Posterior vena cava (tissue), 2 donors: ENCODE measurements around the gene CR1. TPM values are rescaled to one million over a fixed set of nuclear protein-coding genes. Genes with fewer than 3 reads are reported as not detected.
"Not testable (repeated sequence)": the region's sequence is repeated elsewhere in the genome, so short reads cannot be mapped to it uniquely, and the experiment has no call there.

Experiments used
- DNase-seq: peaks from one replicate; pipeline ENCODE4 v3.0.0-alpha.2; 2020; ENCODE audit warnings: low spot score
- intact Hi-C, 2 donors: fragments of 100-400 bp; cut with DNase I; formaldehyde crosslinking; loops; one replicate each; pipeline versions ENCODE4 v1.14.1 to v1.14.2; 2022 to 2023
- total RNA-seq, 2 donors: library from RNA; stranded (reverse); fragmentation: NEBNext Ultra II Directional; extraction: Animal tissue kit (Norgen Biotek cat#: 25700); gene quantifications; one replicate each; pipeline ENCODE4 v1.2.1, GENCODE V29; 2021
- donor health status: DM: yes; HTN: yes; CAD: no.
- donor health status: DM: yes; HTN: yes; CAD: no.

CR1 gene
- total RNA-seq, 2 donors from 2014 or later = 6.3 to 23.0 TPM

DNA sequence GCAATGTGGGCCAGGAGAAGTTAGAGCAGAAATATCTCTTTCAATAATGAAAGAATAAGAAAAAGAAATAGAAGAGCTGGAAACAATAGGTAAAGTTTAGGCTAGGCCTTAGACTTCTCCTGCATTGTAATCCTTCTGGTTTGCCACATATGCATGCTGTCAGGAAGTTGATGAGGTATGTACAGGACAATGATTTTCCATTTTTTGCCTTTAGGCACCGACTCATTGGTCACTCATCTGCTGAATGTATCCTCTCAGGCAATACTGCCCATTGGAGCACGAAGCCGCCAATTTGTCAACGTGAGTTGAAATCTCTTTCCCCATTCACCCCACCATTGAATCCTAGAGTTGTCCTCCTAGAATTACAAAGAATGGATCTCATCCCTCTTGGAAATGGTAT, 79.4 kb downstream of the CR1 start:
- DNase-seq, intact Hi-C loops: not testable (repeated sequence)

DNA sequence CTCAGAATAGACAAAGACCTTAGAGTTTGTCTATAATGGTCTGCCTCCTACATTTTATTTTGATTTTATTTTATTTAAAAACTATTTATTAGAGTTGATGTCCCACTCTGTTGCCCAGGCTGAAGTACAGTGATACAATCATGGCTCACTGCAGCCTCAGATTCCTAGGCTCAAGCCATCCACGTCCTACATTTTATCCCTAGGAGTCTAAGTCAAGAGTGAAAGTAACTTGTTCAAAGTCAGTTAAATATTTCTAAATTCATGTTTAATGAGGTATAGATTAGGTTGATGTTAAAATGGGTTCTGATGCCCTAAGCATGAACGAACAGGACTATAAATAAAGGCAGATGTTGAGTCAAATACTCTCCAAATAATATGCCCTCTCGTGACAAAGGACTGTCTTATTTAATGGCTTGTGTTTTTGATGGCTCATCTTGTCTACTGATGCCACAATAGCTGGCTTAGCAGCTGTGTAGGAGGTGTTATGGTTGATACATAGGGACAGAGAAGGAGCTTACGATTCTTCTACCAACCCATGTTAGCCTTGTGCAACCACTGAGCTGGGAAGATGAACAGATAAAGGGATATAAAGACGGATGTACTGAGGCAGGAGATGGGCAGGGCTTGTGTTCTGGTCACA, 83.0 kb downstream of the CR1 start:
- intact Hi-C loops = no loop called here
- DNase-seq = no peak

DNA sequence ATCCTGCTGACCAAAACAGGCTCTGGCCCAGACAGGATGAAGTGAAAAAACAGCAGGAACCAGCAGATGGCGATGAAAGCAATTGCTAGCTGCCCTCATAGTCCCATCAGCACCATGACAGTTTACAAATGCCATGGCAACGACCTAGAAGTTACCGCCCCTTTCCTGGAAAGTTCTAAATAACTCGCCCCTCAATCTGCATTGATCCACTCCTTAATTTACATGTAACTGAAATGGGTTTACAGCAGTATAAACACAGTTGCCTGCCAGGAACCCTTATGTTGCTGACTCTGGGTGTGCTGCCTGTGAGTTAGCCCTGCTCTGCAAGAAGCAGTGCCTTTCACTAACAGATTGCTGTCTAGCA, 83.5 kb downstream of the CR1 start:
- intact Hi-C loops = no loop called here
- DNase-seq = no peak

DNA sequence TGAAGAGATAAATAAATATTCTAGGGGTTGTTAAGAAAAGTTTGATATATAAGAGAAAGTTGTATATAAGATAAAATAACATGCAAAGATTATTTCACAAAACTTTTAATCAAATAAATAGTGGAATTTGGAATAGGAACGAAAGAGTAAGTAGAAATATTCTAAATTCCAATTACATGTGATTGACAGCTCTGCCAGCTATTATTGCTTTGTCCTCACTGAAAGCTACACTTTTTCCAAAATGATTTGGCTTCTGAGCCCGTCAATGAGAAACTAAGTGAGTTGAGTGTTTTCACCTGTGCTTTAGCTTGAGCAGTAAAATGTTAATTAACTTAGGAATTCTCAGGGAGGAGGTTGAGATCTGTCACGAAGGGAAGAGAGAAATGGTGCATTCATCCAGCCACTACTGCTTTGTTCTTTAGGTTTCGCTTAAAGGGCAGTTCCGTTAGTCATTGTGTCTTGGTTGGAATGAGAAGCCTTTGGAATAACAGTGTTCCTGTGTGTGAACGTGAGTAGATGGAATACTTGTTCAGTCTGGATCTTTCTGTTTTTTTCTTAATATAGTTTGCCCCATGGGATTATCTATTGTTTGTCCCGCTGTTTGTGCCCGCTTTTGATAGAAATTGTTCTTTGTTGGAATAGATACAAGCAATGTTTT, 85.7 kb downstream of the CR1 start:
- intact Hi-C loops = no loop called here
- no peak for DNase-seq

DNA sequence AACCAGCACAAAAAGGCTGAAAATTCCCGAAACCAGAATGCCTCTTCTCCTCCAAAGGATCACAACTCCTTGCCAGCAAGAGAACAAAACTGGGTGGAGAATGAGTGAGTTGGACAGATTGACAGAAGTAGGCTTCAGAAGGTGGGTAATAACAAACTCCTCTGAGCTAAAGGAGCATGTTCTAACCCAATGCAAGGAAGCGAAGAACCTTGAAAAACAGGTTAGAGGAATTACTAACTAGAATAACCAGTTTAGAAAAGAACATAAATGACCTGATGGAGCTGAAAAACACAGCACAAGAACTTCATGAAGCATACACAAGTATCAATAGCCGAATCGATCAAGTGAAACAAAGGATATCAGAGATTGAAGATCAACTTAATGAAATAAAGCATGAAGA, 93.5 kb downstream of the CR1 start:
- DNase-seq, intact Hi-C loops: not testable (repeated sequence)

DNA sequence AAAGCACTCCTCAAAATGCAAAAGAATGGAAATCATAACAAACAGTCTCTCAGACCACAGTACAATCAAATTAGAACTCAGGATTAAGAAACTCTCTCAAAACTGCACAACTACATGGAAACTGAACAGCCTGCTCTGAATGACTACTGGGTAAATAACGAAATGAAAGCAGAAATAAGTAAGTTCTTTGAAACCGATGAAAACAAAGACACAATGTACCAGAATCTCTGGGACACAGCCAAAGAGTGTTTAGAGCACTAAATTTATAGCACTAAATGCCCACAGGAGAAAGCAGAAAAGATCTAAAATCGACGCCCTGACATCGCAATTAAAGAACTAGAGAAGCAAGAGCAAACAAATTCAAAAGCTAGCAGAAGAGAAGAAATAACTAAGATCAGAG, 95.2 kb downstream of the CR1 start:
- intact Hi-C loops, DNase-seq: not testable (repeated sequence)

DNA sequence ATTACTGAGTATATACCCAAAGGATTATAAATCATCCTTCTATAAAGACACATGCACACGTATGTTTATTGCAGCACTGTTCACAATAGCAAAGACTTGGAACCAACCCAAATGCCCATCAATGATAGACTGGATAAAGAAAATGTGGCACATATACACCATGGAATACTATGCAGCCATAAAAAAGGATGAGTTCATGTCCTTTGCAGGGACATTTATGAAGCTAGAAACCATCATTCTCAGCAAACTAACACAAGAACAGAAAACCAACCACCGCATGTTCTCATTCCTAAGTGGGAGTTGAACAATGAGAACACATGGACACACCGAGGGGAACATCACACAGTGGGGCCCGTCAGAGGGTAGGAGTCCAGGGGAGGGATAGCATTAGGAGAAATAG, 98.1 kb downstream of the CR1 start:
- intact Hi-C loops, DNase-seq: not testable (repeated sequence)

DNA sequence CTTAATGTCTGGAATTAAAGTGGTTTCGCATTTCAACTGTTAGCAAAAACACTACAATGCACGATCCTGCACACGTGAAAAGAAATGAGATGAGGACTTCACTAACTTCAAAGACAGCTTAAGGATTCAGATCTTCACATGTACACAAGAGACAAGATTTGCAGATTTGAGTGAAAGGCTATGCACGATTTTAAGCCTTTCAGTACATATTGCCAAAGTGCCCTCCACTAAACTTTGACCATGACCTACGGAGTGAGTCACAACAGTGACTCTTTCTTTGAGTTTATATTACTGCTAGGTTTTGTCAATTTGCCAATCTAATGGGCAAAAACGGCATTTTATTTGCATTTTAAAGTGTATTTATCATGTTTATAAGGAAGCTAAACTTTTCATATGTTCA, 107.8 kb downstream of the CR1 start:
- intact Hi-C loops = no loop called here

DNA sequence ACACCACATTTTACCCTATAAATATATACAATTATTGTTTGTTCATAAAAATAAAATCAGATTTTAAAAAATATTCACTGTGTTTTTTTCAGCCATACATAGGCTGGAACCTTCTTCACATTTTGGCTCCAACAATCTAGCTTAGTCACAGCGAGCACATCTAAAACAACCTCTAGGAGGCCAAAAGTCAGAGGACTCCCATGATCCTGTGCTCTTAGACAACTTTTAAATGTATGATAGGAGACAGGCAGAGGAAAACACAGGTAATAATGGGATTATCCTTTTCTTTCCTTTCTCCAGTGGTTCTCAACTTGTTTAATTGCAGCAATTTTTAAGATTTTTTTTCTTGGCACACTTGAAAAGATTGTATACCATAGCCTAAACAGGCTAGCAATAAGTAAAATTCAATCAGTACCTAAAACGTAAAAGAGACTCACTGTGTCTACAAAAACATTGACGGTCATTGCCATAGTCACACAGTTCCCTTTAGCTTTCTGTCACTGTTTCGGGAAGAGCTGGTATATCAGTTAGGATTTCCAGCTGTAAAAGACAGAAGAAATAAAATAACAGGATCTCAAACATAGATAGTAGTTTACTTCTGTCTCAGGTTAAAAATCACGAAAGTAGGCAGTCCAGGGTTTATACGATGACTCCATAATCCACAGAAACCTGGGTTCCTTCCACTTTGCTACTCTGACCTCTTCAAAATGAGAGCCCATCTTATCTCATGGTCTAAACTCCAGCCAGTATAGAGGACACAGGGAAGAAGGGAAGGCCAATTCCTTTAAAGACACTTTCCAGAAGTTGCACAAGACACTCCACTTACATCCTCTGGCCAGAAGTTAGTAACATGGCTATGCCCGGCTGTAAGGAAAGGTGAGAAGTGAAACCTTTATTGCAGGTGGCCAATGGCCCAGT, 109.7 kb downstream of the CR1 start:
- intact Hi-C loops = no loop called here
- DNase-seq = no peak

More for the DNA sequence above, 107.8 kb downstream of the CR1 start:
- no peak for DNase-seq

DNA sequence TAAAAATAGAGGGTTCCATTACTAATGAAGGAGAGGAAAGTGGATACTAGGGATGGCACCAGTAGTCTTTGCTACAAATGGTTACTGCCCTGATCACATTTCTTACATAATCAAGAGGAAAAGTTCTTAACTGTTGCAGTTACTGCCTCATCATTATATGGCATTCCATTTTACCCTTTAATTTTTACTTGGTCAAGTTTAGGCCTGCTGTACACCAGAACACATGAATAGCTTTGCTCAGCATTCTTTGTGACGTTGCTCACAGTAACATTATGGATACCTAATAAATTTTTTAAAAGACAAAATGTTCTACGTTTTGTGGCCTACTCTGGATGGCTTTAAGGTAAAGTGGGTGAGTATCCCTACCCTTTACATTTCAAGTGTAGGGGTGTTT, 110.4 kb downstream of the CR1 start:
- intact Hi-C loops = no loop called here
- no peak for DNase-seq

DNA sequence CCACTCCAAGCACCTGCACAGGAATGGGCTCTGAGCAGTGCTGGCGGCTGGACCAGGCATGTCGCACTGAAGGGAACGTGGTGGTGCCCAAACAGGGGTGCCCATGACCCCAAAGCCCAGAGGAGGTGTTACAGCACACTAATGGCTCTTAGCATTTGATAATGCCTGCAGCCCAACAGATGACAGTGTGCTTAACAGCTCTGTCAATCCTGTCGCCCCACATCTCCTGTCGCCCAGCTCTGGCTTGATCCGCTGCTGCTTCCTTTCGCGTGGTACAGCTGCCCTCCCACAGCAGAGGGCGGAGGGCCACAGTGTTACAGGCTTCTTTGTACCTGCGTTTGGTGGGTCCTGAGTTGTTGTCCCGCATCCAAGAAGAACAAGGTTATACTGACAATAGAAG, 116.8 kb downstream of the CR1 start:
- intact Hi-C loops = no loop called here
- no peak for DNase-seq

DNA sequence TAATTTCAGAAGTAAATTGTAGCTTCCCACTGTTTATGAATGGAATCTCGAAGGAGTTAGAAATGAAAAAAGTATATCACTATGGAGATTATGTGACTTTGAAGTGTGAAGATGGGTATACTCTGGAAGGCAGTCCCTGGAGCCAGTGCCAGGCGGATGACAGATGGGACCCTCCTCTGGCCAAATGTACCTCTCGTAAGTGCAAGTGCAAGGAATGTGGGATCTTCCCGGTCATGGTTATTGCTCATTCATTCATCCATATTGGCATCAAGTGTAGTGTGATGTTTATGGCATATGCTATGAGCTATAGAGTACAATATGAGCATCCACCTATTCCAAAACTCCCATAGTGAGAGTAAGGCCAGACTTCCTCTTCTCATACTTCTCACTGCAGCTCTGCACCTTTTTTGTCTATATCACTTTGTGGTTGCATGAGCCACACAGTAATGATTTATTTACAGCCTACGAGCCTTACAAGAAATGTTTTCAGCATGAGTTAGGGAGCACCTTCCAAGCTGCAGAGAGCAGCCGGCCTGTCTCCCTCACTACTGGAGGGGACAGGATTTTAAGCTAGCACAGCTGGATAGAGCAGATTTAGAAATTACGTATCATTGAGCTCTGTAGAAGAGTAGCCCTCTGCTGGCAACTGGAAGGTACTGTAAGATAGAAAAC, 124.0 kb downstream of the CR1 start:
- intact Hi-C loops = no loop called here
- no peak for DNase-seq

DNA sequence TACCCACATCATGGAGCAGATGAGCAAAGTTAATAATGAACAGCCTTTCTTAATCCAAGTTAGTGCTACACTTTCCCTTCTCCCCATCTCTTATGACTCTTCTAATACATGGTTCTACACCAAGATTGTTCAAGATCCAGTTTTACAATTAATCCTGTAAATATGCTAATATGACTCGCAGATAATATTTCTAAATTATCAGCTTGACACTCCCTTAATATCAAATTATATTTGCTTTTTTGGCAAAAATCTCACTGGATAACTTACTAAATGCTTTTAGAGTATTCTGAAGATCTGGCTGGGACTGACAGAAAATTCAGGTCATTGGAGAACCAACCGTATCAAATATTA, 124.6 kb downstream of the CR1 start:
- intact Hi-C loops = no loop called here
- DNase-seq = no peak

DNA sequence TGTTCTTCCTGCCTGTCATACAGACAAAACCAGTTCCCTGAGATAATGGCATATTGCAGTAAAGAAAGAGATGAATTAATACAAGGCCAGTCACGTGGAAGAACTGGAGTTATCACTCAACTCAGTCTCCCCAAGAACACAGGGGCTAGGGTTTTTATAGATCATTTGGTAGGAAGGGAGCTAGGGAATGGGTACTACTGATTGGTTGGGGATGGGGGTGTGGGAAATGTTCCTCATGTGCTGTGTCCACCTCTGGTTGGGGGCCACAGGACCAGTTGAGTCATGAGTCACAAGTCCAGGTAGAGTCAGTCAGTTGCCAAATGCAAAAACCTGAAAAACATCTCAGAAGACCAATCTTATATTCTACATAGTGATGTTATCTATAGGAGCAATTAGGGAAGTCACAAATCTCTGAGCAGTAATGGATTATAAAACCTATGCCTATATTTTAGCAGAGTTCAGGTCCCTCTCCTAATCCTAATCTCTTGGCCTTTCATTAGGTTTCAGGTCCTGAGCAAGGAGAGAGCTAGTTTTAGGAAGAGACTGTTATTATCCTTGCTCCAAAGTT, 129.6 kb downstream of the CR1 start:
- DNase-seq, intact Hi-C loops: not testable (repeated sequence)

DNA sequence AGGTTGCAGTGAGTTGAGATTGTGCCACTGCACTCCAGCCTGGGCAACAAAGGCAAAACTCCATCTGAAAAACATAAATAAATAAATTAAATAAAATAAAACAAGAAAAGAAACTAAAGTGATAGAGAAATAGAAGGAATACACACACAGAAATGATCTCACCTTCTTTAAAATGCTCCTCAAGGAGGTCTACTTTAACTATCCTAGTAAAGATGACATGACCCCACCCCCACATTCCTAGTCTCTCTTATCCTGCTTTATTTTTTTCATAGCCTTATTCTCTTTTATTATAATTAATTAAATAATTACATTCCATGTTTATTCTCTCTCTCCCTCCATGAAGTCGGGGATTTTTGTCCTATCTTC, 131.0 kb downstream of the CR1 start:
- intact Hi-C loops = no loop called here

DNA sequence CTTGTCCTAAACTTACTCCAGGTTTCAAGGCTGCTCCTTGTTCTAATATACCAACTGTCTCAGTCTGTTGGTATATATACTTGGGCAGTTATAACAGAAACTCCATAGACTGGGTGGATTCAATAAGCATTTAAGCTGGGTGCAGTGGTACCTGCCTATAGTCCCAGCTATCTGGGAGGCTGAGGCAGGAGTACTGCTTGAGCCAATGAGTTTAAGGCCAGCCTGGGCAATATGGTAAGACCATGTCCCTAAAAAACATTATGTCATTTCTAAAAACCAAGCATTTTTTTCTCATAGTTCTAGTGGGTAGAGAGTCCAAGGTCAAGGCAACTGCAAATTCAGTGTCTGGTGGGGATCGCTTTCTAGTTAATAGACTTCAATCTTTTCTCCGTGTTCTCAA, 131.5 kb downstream of the CR1 start:
- DNase-seq = no peak
- intact Hi-C loops = no loop called here

More for the DNA sequence above, 131.0 kb downstream of the CR1 start:
- no peak for DNase-seq

DNA sequence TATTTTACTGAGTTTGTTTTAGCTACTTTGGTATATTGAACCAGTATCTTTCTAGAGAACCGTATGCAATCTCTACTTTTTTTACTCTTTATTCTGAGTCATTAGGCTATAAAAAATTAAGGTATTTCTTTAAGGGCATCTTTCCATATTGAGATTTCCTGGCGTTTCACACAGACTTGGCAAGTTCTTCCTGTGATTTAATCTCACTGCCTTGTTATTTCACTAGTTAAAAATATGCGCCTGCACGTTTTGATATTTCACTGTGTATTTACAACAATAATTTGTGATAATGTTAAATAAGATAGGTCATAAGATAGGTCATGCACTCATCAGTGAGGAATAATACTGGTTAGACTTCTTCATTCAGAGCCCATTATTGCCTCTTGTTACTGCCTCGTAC, 132.8 kb downstream of the CR1 start:
- intact Hi-C loops = no loop called here
- DNase-seq = no peak

DNA sequence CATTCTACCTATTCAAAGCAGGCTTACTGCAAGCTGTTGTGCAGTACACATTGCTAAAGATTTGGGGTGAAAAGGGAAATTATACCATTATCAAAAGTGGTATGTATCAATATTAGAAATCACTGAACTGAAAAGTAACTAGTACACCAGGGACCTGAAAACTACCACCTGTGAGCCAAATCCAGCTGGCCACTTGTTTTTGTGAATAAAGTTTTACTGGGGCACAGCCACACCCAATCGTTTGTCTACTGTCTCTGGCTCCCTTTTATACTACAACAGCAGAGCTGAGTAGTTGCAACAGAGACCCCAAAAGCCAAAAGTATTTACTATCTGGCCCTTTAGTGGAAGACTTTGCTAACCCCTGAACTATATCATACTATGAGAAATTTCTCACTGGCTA, 135.2 kb downstream of the CR1 start:
- intact Hi-C loops = no loop called here
- DNase-seq = no peak

DNA sequence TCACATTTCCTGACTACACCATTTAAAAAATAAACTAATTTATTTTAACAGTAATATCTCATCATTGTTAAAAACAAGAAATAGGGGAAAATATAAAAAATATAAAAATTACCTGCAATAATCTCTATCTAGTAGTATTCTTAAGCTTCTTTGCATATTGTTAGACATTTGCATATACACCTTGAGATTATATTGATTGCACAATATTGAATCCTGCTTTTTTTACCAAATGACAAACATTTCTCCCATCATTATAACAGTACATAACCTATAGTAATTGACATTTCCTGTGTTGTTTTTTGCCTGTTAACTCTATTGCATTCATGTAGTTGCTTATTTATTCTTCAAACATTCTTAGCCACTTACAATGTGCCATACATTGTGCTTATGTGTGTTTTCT, 137.3 kb downstream of the CR1 start:
- intact Hi-C loops = no loop called here
- no peak for DNase-seq
